ENCODE results near the gene SMR3B. TPM values are rescaled to one million over a fixed set of nuclear protein-coding genes. Genes with fewer than 3 reads are reported as not detected.

The SMR3B gene
- not detected for total RNA-seq
- polyA plus RNA-seq (ENCODE audit: insufficient read depth, low read depth, low replicate concordance): not detected
- long read RNA-seq, donor 1: 0 reads
- long read RNA-seq, donor 2: 0 reads
- long read RNA-seq, donor 3: 0 reads
- long read RNA-seq, donor 4: 0 reads
- long read RNA-seq, donor 5: 0 reads
- long read RNA-seq, donor 6: 0 reads
- long read RNA-seq, donor 7: 0 reads
- long read RNA-seq, donor 8: 0 reads
- long read RNA-seq, donor 9: 0 reads
- long read RNA-seq, donor 10: 0 reads

DNA sequence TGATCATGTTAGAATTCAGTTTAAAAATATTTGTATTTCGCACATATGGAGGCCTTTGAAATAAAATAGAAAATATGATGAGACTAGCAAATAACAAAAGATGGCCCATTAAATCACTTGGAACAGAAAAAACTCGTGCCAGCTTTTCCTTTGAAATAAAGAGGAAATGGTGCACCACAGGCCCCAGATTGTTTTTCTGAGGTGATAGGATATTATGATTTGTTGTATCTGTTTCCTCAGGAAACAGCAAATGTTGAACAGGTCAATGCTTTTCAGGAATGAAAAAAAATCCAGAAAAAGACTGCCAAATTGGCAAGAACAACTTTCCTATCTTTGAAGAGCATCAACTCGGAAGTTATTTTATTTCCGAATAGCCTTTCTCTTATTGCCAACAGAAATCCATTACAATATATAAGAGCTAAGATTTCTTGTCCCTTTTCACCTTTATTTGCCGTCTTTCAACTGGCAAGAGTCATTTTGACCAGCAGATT is at the start of gene SMR3B:
TSS of gene SMR3B (plus strand) at position 441 of the 491 bp plus-strand sequence. CDS start 1,380 bp downstream, outside the sequence.
- H3K27me3 ChIP-seq (ENCODE audit: control insufficient read depth, insufficient read depth, low read length): no peaks in the 10 kb centered on the region
- intact Hi-C loops (cut with DNase I): no loop called here
- FAIRE-seq (no peak), DNase-seq (no peak)
- H3K36me3 ChIP-seq (ENCODE audit: control insufficient read depth in 2 of 3, insufficient read depth in 3 of 3, low read length in 3 of 3): no peaks in the 10 kb centered on the region
- TF ChIP-seq, protein P1, sequence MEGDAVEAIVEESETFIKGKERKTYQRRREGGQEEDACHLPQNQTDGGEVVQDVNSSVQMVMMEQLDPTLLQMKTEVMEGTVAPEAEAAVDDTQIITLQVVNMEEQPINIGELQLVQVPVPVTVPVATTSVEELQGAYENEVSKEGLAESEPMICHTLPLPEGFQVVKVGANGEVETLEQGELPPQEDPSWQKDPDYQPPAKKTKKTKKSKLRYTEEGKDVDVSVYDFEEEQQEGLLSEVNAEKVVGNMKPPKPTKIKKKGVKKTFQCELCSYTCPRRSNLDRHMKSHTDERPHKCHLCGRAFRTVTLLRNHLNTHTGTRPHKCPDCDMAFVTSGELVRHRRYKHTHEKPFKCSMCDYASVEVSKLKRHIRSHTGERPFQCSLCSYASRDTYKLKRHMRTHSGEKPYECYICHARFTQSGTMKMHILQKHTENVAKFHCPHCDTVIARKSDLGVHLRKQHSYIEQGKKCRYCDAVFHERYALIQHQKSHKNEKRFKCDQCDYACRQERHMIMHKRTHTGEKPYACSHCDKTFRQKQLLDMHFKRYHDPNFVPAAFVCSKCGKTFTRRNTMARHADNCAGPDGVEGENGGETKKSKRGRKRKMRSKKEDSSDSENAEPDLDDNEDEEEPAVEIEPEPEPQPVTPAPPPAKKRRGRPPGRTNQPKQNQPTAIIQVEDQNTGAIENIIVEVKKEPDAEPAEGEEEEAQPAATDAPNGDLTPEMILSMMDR (IDR thresholded peaks at IDR 0.05; ENCODE audit: borderline replicate concordance, extremely low read depth, insufficient read depth): no peak
- H3K4me3 ChIP-seq (ENCODE audit: low read length in 3 of 3): no peak within 1 kb of the TSS
- no peaks in the 10 kb centered on the region for H3K4me1 ChIP-seq (ENCODE audit: control insufficient read depth in 2 of 3, insufficient read depth in 2 of 3, low read depth in 1 of 3, low read length in 3 of 3)
- no peaks in the 10 kb centered on the region for H3K9me3 ChIP-seq (ENCODE audit: control insufficient read depth in 2 of 3, insufficient read depth in 1 of 3, low read length in 3 of 3)
- H3K9ac ChIP-seq (ENCODE audit: low read length in 3 of 3): no peak within 1 kb of the TSS
- H3K27ac ChIP-seq (ENCODE audit: low read depth in 2 of 2, low read length in 2 of 2): no peak within 1 kb of the TSS

DNA sequence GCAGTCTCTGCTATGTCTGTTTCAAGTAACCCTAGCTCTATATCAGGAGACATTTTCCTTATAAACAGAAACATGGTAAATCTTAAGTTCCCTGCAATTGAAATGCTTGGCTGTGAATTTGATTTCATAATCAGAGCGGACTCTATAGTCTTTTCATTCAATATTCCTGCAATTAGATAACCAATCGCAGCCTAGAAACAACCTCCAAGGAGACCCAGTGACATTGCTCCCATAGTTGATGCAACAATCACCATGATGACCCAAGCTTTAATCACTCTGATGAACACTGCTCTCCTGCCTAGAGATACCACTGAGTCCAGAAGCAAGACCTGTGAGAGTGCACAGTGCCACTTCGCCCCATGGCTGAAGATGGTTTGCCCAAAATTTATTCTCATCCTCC is 48.2 kb upstream of the SMR3B start, which contains the start of gene CABS1:
TSS of gene CABS1 (plus strand) at position 301 of the 400 bp plus-strand sequence. CDS start at position 360, 59 bp downstream.
- Histone ChIP-seq H3K27me3 (ENCODE audit: control insufficient read depth, insufficient read depth, low read length) (no peaks in the 10 kb centered on the region), H3K9me3 (ENCODE audit: control insufficient read depth in 2 of 3, insufficient read depth in 1 of 3, low read length in 3 of 3) (no peaks in the 10 kb centered on the region), H3K9ac (ENCODE audit: low read length in 3 of 3) (no peak within 1 kb of the TSS), H3K27ac (ENCODE audit: low read depth in 2 of 2, low read length in 2 of 2) (no peak within 1 kb of the TSS), H3K4me3 (ENCODE audit: low read length in 3 of 3) (no peak within 1 kb of the TSS), H3K36me3 (ENCODE audit: control insufficient read depth in 2 of 3, insufficient read depth in 3 of 3, low read length in 3 of 3) (no peaks in the 10 kb centered on the region), H3K4me1 (ENCODE audit: control insufficient read depth in 2 of 3, insufficient read depth in 2 of 3, low read depth in 1 of 3, low read length in 3 of 3) (no peaks in the 10 kb centered on the region)
- FAIRE-seq (no peak), DNase-seq (no peak)
- TF ChIP-seq, protein P1 (IDR thresholded peaks at IDR 0.05; ENCODE audit: borderline replicate concordance, extremely low read depth, insufficient read depth): no peak
- intact Hi-C loops (cut with DNase I): no loop called here

DNA sequence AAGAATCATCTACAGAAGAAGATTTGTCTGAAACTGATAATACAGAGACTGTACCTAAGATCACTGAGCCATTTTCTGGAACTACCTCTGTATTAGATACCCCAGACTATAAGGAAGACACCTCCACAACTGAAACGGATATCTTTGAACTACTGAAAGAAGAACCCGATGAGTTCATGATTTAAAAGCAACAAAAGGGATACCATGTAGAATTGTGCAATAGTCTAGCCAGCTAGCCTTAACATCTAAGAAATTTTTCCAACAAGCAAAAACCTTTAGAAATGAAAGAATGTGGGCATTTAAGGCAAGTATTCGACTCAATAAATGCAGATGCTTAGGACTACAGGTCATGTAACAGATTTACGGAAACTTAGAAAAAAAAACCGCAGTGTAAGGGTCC is 46.9 kb upstream of the SMR3B start:
- TF ChIP-seq, protein P1 (IDR thresholded peaks at IDR 0.05; ENCODE audit: borderline replicate concordance, extremely low read depth, insufficient read depth): no peak
- H3K9ac ChIP-seq (ENCODE audit: low read length in 3 of 3): no peak overlapping the region
- H3K4me1 ChIP-seq (ENCODE audit: control insufficient read depth in 2 of 3, insufficient read depth in 2 of 3, low read depth in 1 of 3, low read length in 3 of 3): no peaks in the 10 kb centered on the region
- no peak for DNase-seq
- no peak overlapping the region for H3K4me3 ChIP-seq (ENCODE audit: low read length in 3 of 3)
- H3K27me3 ChIP-seq (ENCODE audit: control insufficient read depth, insufficient read depth, low read length): no peaks in the 10 kb centered on the region
- no peak for FAIRE-seq
- intact Hi-C loops (cut with DNase I): no loop called here
- H3K36me3 ChIP-seq (ENCODE audit: control insufficient read depth in 2 of 3, insufficient read depth in 3 of 3, low read length in 3 of 3): no peaks in the 10 kb centered on the region
- H3K27ac ChIP-seq (ENCODE audit: low read depth in 2 of 2, low read length in 2 of 2): no peak overlapping the region
- H3K9me3 ChIP-seq (ENCODE audit: control insufficient read depth in 2 of 3, insufficient read depth in 1 of 3, low read length in 3 of 3): no peaks in the 10 kb centered on the region

Measured in kidney (tissue), 22 donors.